GM18505 (cell line): ENCODE measurements around the gene SUB1.

Source experiments
- ATAC-seq: cut with Tn5 transposase; IDR thresholded peaks from one replicate; pipeline ENCODE4 v1.9.1; 2021; ENCODE audit not compliant: unreplicated experiment
- POLR2A ChIP-seq: IDR thresholded peaks from 4 replicates; pipeline ENCODE4 v1.6.1; 2011; ENCODE audit warnings: borderline replicate concordance; ENCODE audit not compliant: insufficient read depth, insufficient read length; ENCODE audit errors: extremely low read depth

Gene SUB1

DNA sequence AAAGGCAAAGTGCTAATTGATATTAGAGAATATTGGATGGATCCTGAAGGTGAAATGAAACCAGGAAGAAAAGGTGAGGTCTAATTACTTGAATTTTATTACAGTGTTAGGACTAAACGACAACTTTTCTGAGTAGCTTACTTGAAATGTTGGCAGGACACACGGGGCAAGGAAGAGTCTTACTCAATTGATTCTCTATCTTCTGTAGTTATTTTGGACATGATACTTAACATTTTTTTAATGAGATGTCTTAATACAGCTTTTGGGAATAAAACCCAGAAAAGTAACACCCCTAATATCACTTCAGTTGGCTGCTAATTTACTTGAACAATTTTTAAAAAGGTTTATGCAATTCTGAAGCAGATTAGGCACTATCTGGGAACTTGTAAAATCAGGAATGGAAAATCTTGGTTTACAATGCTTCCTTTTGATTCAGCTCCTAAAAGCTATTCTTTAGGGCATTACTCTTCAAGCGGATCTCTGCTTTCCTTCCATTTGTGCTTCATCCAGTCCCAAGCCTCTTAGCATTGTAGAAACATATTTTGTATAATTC lies 13.7 kb downstream of the SUB1 start:
- peak; percentile 33 for TF ChIP-seq POLR2A
- no peak for ATAC-seq

DNA sequence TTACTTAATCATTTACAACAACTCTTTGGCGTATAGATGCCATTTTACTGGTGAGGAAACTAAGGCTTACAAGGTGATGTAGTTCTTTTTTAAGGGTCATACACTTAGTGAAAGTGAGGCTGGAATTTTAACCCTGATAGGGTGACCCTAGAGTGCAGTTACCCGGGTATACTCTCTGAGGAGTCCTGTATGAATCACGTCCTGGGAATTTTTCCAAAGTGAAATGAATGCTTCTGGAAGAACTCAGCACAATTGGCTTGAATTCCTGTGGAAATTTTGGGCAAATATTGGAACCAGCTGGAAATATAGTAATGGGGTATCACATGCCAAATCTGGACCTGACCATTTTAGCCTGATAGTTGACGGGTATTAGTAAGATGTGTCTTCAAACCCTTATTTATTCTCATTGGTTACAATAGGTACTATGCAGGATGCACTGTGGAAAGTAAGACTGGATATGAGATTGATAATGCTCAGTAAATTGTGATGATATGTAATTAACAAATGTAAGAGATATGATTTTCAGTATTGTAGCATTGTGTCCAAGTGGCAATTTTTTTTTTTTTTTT lies 14.8 kb downstream of the SUB1 start:
- no peak for ATAC-seq
- TF ChIP-seq POLR2A, result no peak

- no peak for ATAC-seq
- TF ChIP-seq POLR2A, result no peak
Observed at GRCh38 chr5:32601623-32602295, 16.4 kb downstream of the SUB1 start.

- no peak for ATAC-seq
- no peak for TF ChIP-seq POLR2A
Observed at GRCh38 chr5:32602906-32603305, 17.5 kb downstream of the SUB1 start.

- TF ChIP-seq POLR2A, result peak; percentile 47
- no peak for ATAC-seq
Observed at GRCh38 chr5:32604800-32605765, 19.7 kb downstream of the SUB1 start.

- TF ChIP-seq POLR2A, result no peak
- ATAC-seq, result no peak
Observed at GRCh38 chr5:32605766-32606152, 20.4 kb downstream of the SUB1 start.

- ATAC-seq, result no peak
- TF ChIP-seq POLR2A, result no peak
Observed at GRCh38 chr5:32612134-32612888, 27.0 kb downstream of the SUB1 start.

DNA sequence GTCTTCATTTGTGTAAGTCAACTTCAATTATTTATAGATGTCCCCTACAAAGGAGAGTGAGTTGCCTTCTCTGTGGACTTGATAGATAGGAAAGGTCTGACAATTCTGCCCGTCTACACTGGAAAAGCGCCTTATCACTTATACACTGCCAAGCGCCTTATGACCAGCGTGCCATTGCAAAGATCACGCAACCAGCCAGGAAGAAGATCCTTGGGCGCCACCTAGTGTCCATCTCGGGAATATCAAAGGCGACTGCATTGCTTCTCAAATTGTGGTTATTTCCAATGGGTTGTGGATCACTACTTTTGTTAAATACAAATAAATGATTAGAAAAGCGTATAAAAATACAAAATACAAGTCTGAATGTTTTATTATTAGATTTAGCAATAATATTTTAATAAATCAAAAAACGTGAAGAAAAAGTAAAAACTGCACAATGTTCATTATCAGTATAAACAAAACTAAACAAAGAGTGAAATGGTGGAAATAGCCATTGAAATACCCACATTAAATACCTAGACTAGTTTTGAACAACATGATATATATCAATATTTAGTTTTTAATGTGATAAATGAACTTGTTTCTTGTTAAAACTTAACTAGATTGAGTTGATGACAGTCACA lies 27.8 kb downstream of the SUB1 start:
- TF ChIP-seq POLR2A, result no peak
- ATAC-seq, result peak; percentile 75

DNA sequence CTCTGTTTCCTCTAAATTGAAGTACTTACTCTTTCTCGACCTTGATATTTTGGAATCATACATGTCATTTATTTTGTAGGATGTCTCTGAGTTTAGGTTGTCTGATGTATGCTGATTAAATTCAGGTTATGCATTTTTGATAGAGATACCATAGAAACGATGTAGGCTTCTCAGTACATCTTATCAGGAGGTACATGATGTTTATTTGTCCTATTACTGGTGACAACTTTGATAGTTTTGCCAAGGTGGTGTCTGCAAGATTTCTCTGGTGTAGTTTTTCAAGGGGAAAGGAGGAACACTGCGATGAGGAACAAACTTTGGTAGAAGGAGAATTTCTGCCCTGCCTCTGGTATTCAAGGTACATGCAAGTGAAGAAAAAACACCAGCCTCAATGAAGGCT lies 29.9 kb downstream of the SUB1 start:
- no peak for ATAC-seq
- no peak for TF ChIP-seq POLR2A

- no peak for ATAC-seq
- no peak for TF ChIP-seq POLR2A
Observed at GRCh38 chr5:32618962-32619361, 33.6 kb downstream of the SUB1 start.

DNA sequence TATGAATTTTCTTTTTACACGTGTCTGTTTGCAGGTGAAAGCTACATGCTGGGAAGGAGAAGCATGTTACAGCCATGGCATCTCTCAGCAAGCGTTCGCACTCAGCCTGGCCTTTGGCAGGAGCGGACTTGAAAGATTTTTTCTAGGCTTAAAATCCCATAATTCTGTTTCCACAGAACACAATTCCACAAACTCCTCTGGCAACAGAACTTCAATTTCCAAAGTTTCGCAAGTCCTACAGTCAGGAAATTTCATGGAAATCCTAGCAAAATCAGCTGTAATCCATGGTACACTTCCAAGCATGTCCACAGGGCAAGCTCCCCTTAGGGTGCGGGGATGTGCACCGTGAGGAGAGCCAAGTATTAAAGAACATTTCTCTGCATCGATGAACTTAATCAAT lies 35.9 kb downstream of the SUB1 start:
- TF ChIP-seq POLR2A, result no peak
- no peak for ATAC-seq

DNA sequence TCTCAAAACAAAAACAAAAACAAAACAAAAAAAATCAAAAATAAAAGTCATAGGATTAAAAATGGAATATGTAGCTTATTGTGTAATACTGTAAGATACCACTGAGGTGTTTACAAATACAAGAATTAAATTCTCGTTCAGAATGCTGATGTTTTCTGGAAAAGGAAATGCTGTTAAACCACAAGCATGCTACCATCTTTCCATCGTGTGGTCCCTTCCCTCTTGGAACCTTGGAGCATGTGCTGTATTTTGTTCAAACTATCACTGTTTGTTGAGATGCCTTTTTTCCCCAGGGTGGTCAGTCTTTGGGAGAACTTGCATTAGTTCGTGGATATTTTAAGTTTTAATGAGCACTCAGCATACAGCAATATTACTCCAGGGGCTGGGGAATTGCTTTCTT lies 39.7 kb downstream of the SUB1 start:
- no peak for ATAC-seq

GRCh38 chr5:32625547-32625946 lies 40.2 kb downstream of the SUB1 start:
- ATAC-seq, result no peak
- no peak for TF ChIP-seq POLR2A

More for the DNA sequence above, 39.7 kb downstream of the SUB1 start:
- no peak for TF ChIP-seq POLR2A

GRCh38 chr5:32627219-32627870 lies 42.0 kb downstream of the SUB1 start:
- ATAC-seq, result no peak
- TF ChIP-seq POLR2A, result no peak
